H1 (cell line): Measurements from ENCODE around the gene GSPT1. TPM values are rescaled to one million over a fixed set of nuclear protein-coding genes. Genes with fewer than 3 reads are reported as not detected.

Source experiments
- CTCF ChIA-PET: fragments of 300-600 bp; sonication (Branson Sonifier 250); formaldehyde crosslinking; loops from one replicate; lab custom pipeline; 2021; ENCODE audit not compliant: partially characterized antibody; lab: Charles Lee
- POLR2A ChIA-PET: fragments of 300-600 bp; sonication (Branson Sonifier 250); formaldehyde crosslinking; loops from one replicate; lab custom pipeline; 2021; ENCODE audit warnings: inconsistent platforms; ENCODE audit not compliant: partially characterized antibody; lab: Charles Lee
- DNase-seq, 2 experiments: peaks; one replicate each; pipeline versions ENCODE4 v3.0.0 to v3.0.0-alpha.2; 2010 to 2022; ENCODE audit warnings: low spot score in 2 of 2, low read depth in 1 of 2, mixed read lengths in 1 of 2
- FAIRE-seq: peaks from 2 replicates; lab custom pipeline; 2011; peaks lifted over from hg19 to GRCh38; lab: Jason Lieb, UNC
- H2AFZ ChIP-seq: 2 replicates; pipeline ENCODE4 v1.8.1; 2012; ENCODE audit warnings: low read length, inconsistent platforms
- H2AK5ac ChIP-seq: 2 replicates; pipeline ENCODE4 v1.6.1; 2013; ENCODE audit warnings: low read depth, low read length
- H2BK120ac ChIP-seq: replicated peaks from 2 replicates; pipeline ENCODE3; 2013; ENCODE audit warnings: low read depth, low read length, inconsistent platforms
- H2BK12ac ChIP-seq: 2 replicates; pipeline ENCODE4 v1.6.1; 2013; ENCODE audit warnings: low read depth, low read length
- H2BK15ac ChIP-seq: 2 replicates; pipeline ENCODE4 v1.6.1; 2013; ENCODE audit warnings: low read length
- H2BK20ac ChIP-seq: 2 replicates; pipeline ENCODE4 v1.6.1; 2013; ENCODE audit warnings: low read length
- H2BK5ac ChIP-seq: 2 replicates; pipeline ENCODE4 v1.6.1; 2013; ENCODE audit warnings: low read depth, low read length
- H3K14ac ChIP-seq: 2 replicates; pipeline ENCODE4 v1.6.1; 2013; ENCODE audit warnings: inconsistent platforms; ENCODE audit not compliant: insufficient read length
- H3K18ac ChIP-seq: 2 replicates; pipeline ENCODE4 v1.6.1; 2013; ENCODE audit warnings: low read length; ENCODE audit errors: extremely low read depth
- H3K23ac ChIP-seq: 2 replicates; pipeline ENCODE4 v1.6.1; 2013; ENCODE audit warnings: inconsistent platforms; ENCODE audit not compliant: insufficient read length
- H3K23me2 ChIP-seq: 2 replicates; pipeline ENCODE4 v1.6.1; 2013; ENCODE audit warnings: low read depth, low read length
- H3K27ac ChIP-seq: 2 replicates; pipeline ENCODE4 v1.6.1; 2011; ENCODE audit warnings: low read depth, low read length, inconsistent platforms
- H3K27me3 ChIP-seq, 4 experiments: replicated peaks in 1 of 4; 1 replicate in 1 of 4; 2 replicates in 3 of 4; pipeline versions ENCODE4 v1.6.1 to v1.8.1; 2011 to 2013; ENCODE audit warnings: low read length in 3 of 4, mild to moderate bottlenecking in 3 of 4, inconsistent platforms in 2 of 4, mixed read lengths in 2 of 4, moderate library complexity in 1 of 4; ENCODE audit not compliant: control insufficient read depth in 3 of 4, insufficient read depth in 3 of 4; ENCODE audit errors: extremely low read depth in 1 of 4
- H3K36me3 ChIP-seq, 4 experiments: 2 replicates each; pipeline versions ENCODE4 v1.6.1 to v1.8.1; 2011 to 2013; ENCODE audit warnings: mild to moderate bottlenecking in 4 of 4, low read length in 3 of 4, moderate library complexity in 2 of 4, control low read depth in 1 of 4, inconsistent platforms in 1 of 4; ENCODE audit not compliant: insufficient read depth in 4 of 4, control insufficient read depth in 2 of 4
- H3K4ac ChIP-seq: replicated peaks from 2 replicates; pipeline ENCODE3; 2013; ENCODE audit warnings: low read length, low read depth, mixed read lengths, inconsistent platforms; ENCODE audit not compliant: insufficient read length
- H3K4me1 ChIP-seq, 4 experiments: replicated peaks in 1 of 4; 1 replicate in 1 of 4; 2 replicates in 3 of 4; pipeline versions ENCODE4 v1.6.1 to v1.8.1; 2011 to 2013; ENCODE audit warnings: low read length in 3 of 4, inconsistent platforms in 2 of 4, mixed read lengths in 1 of 4; ENCODE audit not compliant: insufficient read depth in 4 of 4, control insufficient read depth in 3 of 4
- H3K4me2 ChIP-seq, 2 experiments: 2 replicates each; pipeline versions ENCODE4 v1.6.1 to v1.8.1; 2011 to 2013; ENCODE audit warnings: low read depth in 2 of 2, low read length in 2 of 2, control low read depth in 1 of 2, inconsistent platforms in 1 of 2, mild to moderate bottlenecking in 1 of 2; ENCODE audit not compliant: insufficient read depth in 1 of 2
- H3K4me3 ChIP-seq, 4 experiments: fragments of 200-600, 300-600 bp in 1 of 4; sonication (generic), shearing (Covaris generic), sonication (Bioruptor Twin) in 1 of 4; 2 replicates each; pipeline versions ENCODE4 v1.5.1 to v1.8.1; 2011 to 2016; ENCODE audit warnings: low read length in 4 of 4, low read depth in 3 of 4, control low read depth in 2 of 4, inconsistent platforms in 2 of 4, mild to moderate bottlenecking in 2 of 4, mixed read lengths in 1 of 4, moderate library complexity in 1 of 4; ENCODE audit not compliant: insufficient read depth in 2 of 4; ENCODE audit errors: extremely low read depth in 1 of 4
- H3K56ac ChIP-seq: replicated peaks from 2 replicates; pipeline ENCODE3; 2013; ENCODE audit warnings: low read depth, mild to moderate bottlenecking, mixed read lengths, low read length, inconsistent platforms; ENCODE audit not compliant: insufficient read length
- H3K79me1 ChIP-seq: 2 replicates; pipeline ENCODE4 v1.6.1; 2013; ENCODE audit warnings: low read depth, low read length, control low read depth
- H3K79me2 ChIP-seq, 2 experiments: 2 replicates each; pipeline versions ENCODE4 v1.6.1 to v1.8.1; 2012 to 2013; ENCODE audit warnings: low read length in 2 of 2, mild to moderate bottlenecking in 2 of 2, inconsistent platforms in 1 of 2; ENCODE audit not compliant: insufficient read depth in 2 of 2, control insufficient read depth in 1 of 2
- H3K9ac ChIP-seq, 4 experiments: replicated peaks in 1 of 4; 1 replicate in 1 of 4; 2 replicates in 3 of 4; pipeline versions ENCODE4 v1.6.1 to v1.8.1; 2011 to 2013; ENCODE audit warnings: low read depth in 3 of 4, low read length in 3 of 4, control low read depth in 2 of 4, mild to moderate bottlenecking in 2 of 4, moderate library complexity in 2 of 4, inconsistent platforms in 1 of 4; ENCODE audit errors: extremely low read depth in 1 of 4
- H3K9me3 ChIP-seq, 2 experiments: 2 replicates each; pipeline versions ENCODE4 v1.6.1 to v1.8.1; 2012 to 2013; ENCODE audit warnings: mild to moderate bottlenecking in 2 of 2, moderate library complexity in 2 of 2, control low read depth in 1 of 2, inconsistent platforms in 1 of 2, low read depth in 1 of 2, low read length in 1 of 2, mixed read lengths in 1 of 2; ENCODE audit not compliant: insufficient read depth in 2 of 2
- H4K20me1 ChIP-seq, 2 experiments: replicated peaks in 1 of 2; 2 replicates each; pipeline versions ENCODE3 to v1.8.1; 2011 to 2013; ENCODE audit warnings: inconsistent platforms in 2 of 2, low read length in 2 of 2, mild to moderate bottlenecking in 1 of 2; ENCODE audit not compliant: insufficient read depth in 2 of 2, control insufficient read depth in 1 of 2
- H4K5ac ChIP-seq: 2 replicates; pipeline ENCODE4 v1.6.1; 2013; ENCODE audit warnings: low read length, low read depth, mixed read lengths, inconsistent platforms; ENCODE audit not compliant: insufficient read length
- H4K8ac ChIP-seq: 2 replicates; pipeline ENCODE4 v1.8.0; 2013; ENCODE audit warnings: mild to moderate bottlenecking, moderate library complexity, low read length, inconsistent platforms; ENCODE audit not compliant: insufficient read depth; ENCODE audit errors: extremely low read depth
- H4K91ac ChIP-seq: replicated peaks from 2 replicates; pipeline ENCODE3; 2013; ENCODE audit warnings: low read length, mixed read lengths, inconsistent platforms; ENCODE audit not compliant: insufficient read length
- BCL11A ChIP-seq, 2 experiments: IDR thresholded peaks; one replicate each; pipeline ENCODE4 v1.6.1; 2011; ENCODE audit warnings: low read depth in 2 of 2, low read length in 2 of 2, mild to moderate bottlenecking in 2 of 2
- CEBPB ChIP-seq: IDR thresholded peaks from 2 replicates; pipeline ENCODE4 v1.6.1; 2012; ENCODE audit warnings: low read depth, low read length
- KDM4A ChIP-seq: IDR thresholded peaks from one replicate; pipeline ENCODE4 v1.7.1; 2012; ENCODE audit warnings: low read depth, mild to moderate bottlenecking, moderate library complexity, low read length, inconsistent platforms; ENCODE audit not compliant: severe bottlenecking
- RAD21 ChIP-seq, 2 experiments: IDR thresholded peaks in 1 of 2; conservative IDR thresholded peaks in 1 of 2; 2 replicates each; pipeline ENCODE4 v1.6.1; 2011; ENCODE audit warnings: low read depth in 2 of 2, low read length in 2 of 2, improper control_type of control experiment in 1 of 2, inconsistent platforms in 1 of 2, mild to moderate bottlenecking in 1 of 2, moderate library complexity in 1 of 2
- RFX5 ChIP-seq: IDR thresholded peaks from 2 replicates; pipeline ENCODE4 v1.6.1; 2011; ENCODE audit warnings: low read depth, low read length, improper control_type of control experiment, borderline replicate concordance
- SIN3A ChIP-seq, 2 experiments: IDR thresholded peaks in 1 of 2; conservative IDR thresholded peaks in 1 of 2; 2 replicates each; pipeline ENCODE4 v1.6.1; 2011 to 2012; ENCODE audit warnings: low read length in 2 of 2, improper control_type of control experiment in 1 of 2, low read depth in 1 of 2, mild to moderate bottlenecking in 1 of 2
- SP1 ChIP-seq: IDR thresholded peaks from 2 replicates; pipeline ENCODE4 v1.6.1; 2011; ENCODE audit warnings: low read depth, low read length
- SUZ12 ChIP-seq: fragments of 200-600 bp; sonication (generic); IDR thresholded peaks from 2 replicates; pipeline ENCODE4 v1.6.1; 2012; ENCODE audit warnings: mild to moderate bottlenecking, inconsistent platforms, low read length, moderate library complexity, mixed read lengths
- TBP ChIP-seq: IDR thresholded peaks from 2 replicates; pipeline ENCODE4 v1.6.1; 2011; ENCODE audit warnings: low read depth, low read length, improper control_type of control experiment
- USF2 ChIP-seq: IDR thresholded peaks from 2 replicates; pipeline ENCODE4 v1.6.1; 2011; ENCODE audit warnings: low read length, improper control_type of control experiment
- WGBS, 2 experiments: shearing (Covaris generic) in 1 of 2; methylation state at CpG; one replicate each; pipeline versions ENCODE4 v1.1.6 to v1.1.7; 2013 to 2015; ENCODE audit warnings: low lambda C conversion rate in 2 of 2, mixed read lengths in 2 of 2, inconsistent platforms in 1 of 2, low coverage in 1 of 2, missing lambda C conversion rate in 1 of 2; ENCODE audit not compliant: insufficient replicate concordance in 2 of 2, insufficient coverage in 1 of 2, insufficient read length in 1 of 2; ENCODE audit errors: extremely low coverage in 1 of 2, missing lambda C conversion rate in 1 of 2; 5-methylcytosine and 5-hydroxymethylcytosine counted together
- polyA plus RNA-seq, 7 experiments: library from polyadenylated mRNA; depleted of rRNA in 3 of 7; stranded (reverse) in 5 of 7; unstranded in 2 of 7; fragments of >200 nt in 5 of 7; fragments of 200-250 nt in 2 of 7; gene quantifications; 1 replicate in 5 of 7; 2 replicates in 1 of 7; 4 replicates in 1 of 7; pipeline versions ENCODE4 v1.2.1 to v1.2.3, GENCODE V29; 2011 to 2013; ENCODE audit warnings: missing spikeins in 2 of 7, mixed read lengths in 2 of 7
- total RNA-seq: library from RNA; stranded (reverse); fragmentation: NEBNext Ultra II Directional; extraction: Animal tissue kit (Norgen Biotek cat#: 25700); gene quantifications from 2 replicates; pipeline ENCODE4 v1.2.1, GENCODE V29; 2021

GSPT1 gene
- total and polyA plus RNA-seq, 2 of the 8 experiments (the other 6 are each of a cell fraction or from before 2014, with no cell fraction given), result 51.0 to 204 TPM

DNA sequence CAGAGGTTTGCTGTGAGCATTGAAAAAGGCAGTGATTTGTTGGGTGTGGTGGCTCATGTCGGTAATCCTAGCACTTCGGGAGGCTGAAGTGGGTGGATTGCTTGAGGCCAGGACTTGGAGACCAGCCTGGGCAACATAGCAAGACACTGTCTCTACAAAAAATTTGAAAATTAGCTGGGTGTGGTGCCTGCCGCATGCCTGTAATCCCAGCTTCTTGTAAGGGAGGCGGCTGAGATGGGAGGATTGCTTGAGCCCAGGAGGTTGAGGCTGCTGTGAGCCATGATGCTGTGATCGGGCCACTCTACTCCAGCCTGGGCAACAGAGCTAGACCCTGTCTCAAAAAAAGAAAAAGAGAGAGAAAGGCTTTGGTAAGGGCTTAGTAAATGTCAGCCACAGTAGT lies 33.1 kb upstream of the GSPT1 start:
- Histone ChIP-seq H3K4me2 (no peak overlapping the region), H3K79me2 (no peaks in the 10 kb centered on the region), H2BK5ac (no peak overlapping the region), H3K9me3 (no peaks in the 10 kb centered on the region), H3K79me1 (no peaks in the 10 kb centered on the region), H3K56ac (no peak overlapping the region), H3K23ac (no peak overlapping the region), H2AK5ac (no peak overlapping the region), H2BK120ac (no peak overlapping the region)
- POLR2A ChIA-PET, result no interaction called here
- no peak for FAIRE-seq
- TF ChIP-seq SP1 (no peak), RFX5 (no peak), RAD21 (IDR thresholded peaks at IDR 0.05 in 1 of 2, conservative IDR thresholded peaks at IDR 0.05 in 1 of 2; ENCODE audit: low read depth in 2 of 2, low read length in 2 of 2) (no peak), TBP (no peak), CEBPB (no peak), USF2 (no peak), KDM4A (no peak), BCL11A (IDR thresholded peaks at IDR 0.05; ENCODE audit: low read depth in 2 of 2, low read length in 2 of 2) (no peak), SUZ12 (no peak), SIN3A (conservative IDR thresholded peaks at IDR 0.05 in 1 of 2, IDR thresholded peaks at IDR 0.05 in 1 of 2; ENCODE audit: low read depth in 1 of 2, low read length in 2 of 2) (no peak)
- TF ChIP-seq, all 59 proteins: peak for 0
- H2BK20ac ChIP-seq, result no peak overlapping the region
- H3K4me3 ChIP-seq, result no peak overlapping the region
- H2BK15ac ChIP-seq, result no peak overlapping the region
- H3K4me1 ChIP-seq, result peaks cover 0 to 4% (median 0%) of the 10 kb centered on the region in 4 experiments; a peak in 2 of 7 replicates
- DNase-seq, result no peak
- H3K9ac ChIP-seq, result no peak overlapping the region
- no peaks in the 10 kb centered on the region for H4K20me1 ChIP-seq
- H4K8ac ChIP-seq, result no peak overlapping the region
- no peaks in the 10 kb centered on the region for H3K27me3 ChIP-seq
- no peak overlapping the region for H2BK12ac ChIP-seq
- H4K91ac ChIP-seq, result no peak overlapping the region
- no peak overlapping the region for H3K18ac ChIP-seq
- CTCF ChIA-PET, result interaction anchor here (0.8 to 4.3 kb wide), 5 partner anchors 11 to 119 kb away, joined by 4 to 22 read pairs (median 6); partner anchors contain the start of gene TNFRSF17
- no peak overlapping the region for H3K27ac ChIP-seq
- H2AFZ ChIP-seq, result no peak overlapping the region
- no peak overlapping the region for H4K5ac ChIP-seq
- no peak overlapping the region for H3K14ac ChIP-seq
- H3K36me3 ChIP-seq, result no peaks in the 10 kb centered on the region
- peaks cover 1% of the 10 kb centered on the region; the same call in 1 of the 2 replicates for H3K23me2 ChIP-seq
- H3K4ac ChIP-seq, result no peak overlapping the region
- WGBS, 2 experiments, result 94% methylated on average over 5 of the region's 5 CpGs; no CpG with 5 or more reads in 1 of the 2 experiments
